IMR-90 (cell line): ENCODE measurements around the gene GNPTG. TPM values are rescaled to one million over a fixed set of nuclear protein-coding genes. Genes with fewer than 3 reads are reported as not detected.

Source experiments
- ATAC-seq: fragments of 200-7000 bp; cut with Tn5 transposase; 2 replicates; pipeline ENCODE4 v1.9.1; 2020; ENCODE audit warnings: low read depth, mild to moderate bottlenecking, moderate library complexity
- BruUV-seq: library from RNA; stranded (reverse); fragments of 400-500 nt; replicated peaks from 2 replicates; lab custom pipeline; 2021; lab: Mats Ljungman, UMichigan
- CTCF ChIA-PET: fragments of 300-600 bp; formaldehyde crosslinking; extraction: SDS; loops from one replicate; lab custom pipeline; 2021; ENCODE audit warnings: antibody characterized with exemption; lab: Yijun Ruan, JAX
- POLR2A ChIA-PET: fragments of 300-600 bp; sonication (Branson Sonifier 250); formaldehyde crosslinking; loops from one replicate; lab custom pipeline; 2022; ENCODE audit warnings: antibody characterized with exemption; ENCODE audit not compliant: unreplicated experiment; lab: Charles Lee
- DNase-seq: peaks from one replicate; pipeline ENCODE4 v3.0.0; 2013
- H2AFZ ChIP-seq: replicated peaks from 2 replicates; pipeline ENCODE3; 2013; ENCODE audit warnings: low read length, mild to moderate bottlenecking; ENCODE audit not compliant: poor library complexity
- H2AK5ac ChIP-seq: 2 replicates; pipeline ENCODE4 v1.6.1; 2013; ENCODE audit warnings: low read depth, low read length, inconsistent platforms
- H2AK9ac ChIP-seq: replicated peaks from 2 replicates; pipeline ENCODE3; 2013; ENCODE audit warnings: mild to moderate bottlenecking, low read depth, low read length, moderate library complexity; ENCODE audit not compliant: poor library complexity
- H2BK120ac ChIP-seq: 2 replicates; pipeline ENCODE4 v1.6.1; 2013; ENCODE audit warnings: low read depth, low read length, inconsistent platforms
- H2BK15ac ChIP-seq: 3 replicates; pipeline ENCODE4 v1.6.1; 2013; ENCODE audit warnings: low read depth, low read length, inconsistent platforms
- H2BK20ac ChIP-seq: 2 replicates; pipeline ENCODE4 v1.6.1; 2013; ENCODE audit warnings: low read depth, mild to moderate bottlenecking, inconsistent platforms, low read length, moderate library complexity
- H2BK5ac ChIP-seq: 2 replicates; pipeline ENCODE4 v1.6.1; 2013; ENCODE audit warnings: mild to moderate bottlenecking, low read depth, low read length, inconsistent platforms; ENCODE audit not compliant: poor library complexity, severe bottlenecking
- H3K14ac ChIP-seq: replicated peaks from 2 replicates; pipeline ENCODE4 v1.6.1; 2013; ENCODE audit warnings: low read depth, low read length, inconsistent platforms
- H3K18ac ChIP-seq: 2 replicates; pipeline ENCODE4 v1.6.1; 2013; ENCODE audit warnings: low read depth, low read length, control low read depth
- H3K23ac ChIP-seq: 2 replicates; pipeline ENCODE4 v1.6.1; 2013; ENCODE audit warnings: low read depth, low read length, inconsistent platforms
- H3K27ac ChIP-seq: 2 replicates; pipeline ENCODE4 v1.5.1; 2013; ENCODE audit warnings: mild to moderate bottlenecking, control low read depth, low read length; ENCODE audit not compliant: insufficient read depth
- H3K27me3 ChIP-seq: 2 replicates; pipeline ENCODE4 v1.6.1; 2013; ENCODE audit warnings: low read length; ENCODE audit not compliant: control insufficient read depth, insufficient read depth
- H3K36me3 ChIP-seq: 2 replicates; pipeline ENCODE4 v1.6.1; 2013; ENCODE audit warnings: low read length, mixed read lengths; ENCODE audit not compliant: control insufficient read depth, insufficient read depth
- H3K4ac ChIP-seq: 2 replicates; pipeline ENCODE4 v1.6.1; 2013; ENCODE audit warnings: low read depth, low read length, inconsistent platforms
- H3K4me1 ChIP-seq: 2 replicates; pipeline ENCODE4 v1.6.1; 2013; ENCODE audit warnings: low read length, mixed read lengths; ENCODE audit not compliant: control insufficient read depth, insufficient read depth
- H3K4me2 ChIP-seq: 2 replicates; pipeline ENCODE4 v1.6.1; 2013; ENCODE audit warnings: low read depth, mild to moderate bottlenecking, control low read depth, low read length, moderate library complexity
- H3K4me3 ChIP-seq: 2 replicates; pipeline ENCODE4 v1.5.1; 2013; ENCODE audit warnings: low read depth, mild to moderate bottlenecking, control low read depth, low read length, moderate library complexity; ENCODE audit not compliant: insufficient read depth
- H3K56ac ChIP-seq: 2 replicates; pipeline ENCODE4 v1.6.1; 2013; ENCODE audit warnings: low read length, inconsistent platforms; ENCODE audit not compliant: insufficient read depth; ENCODE audit errors: extremely low read depth
- H3K79me1 ChIP-seq, 2 experiments: 2 replicates each; pipeline ENCODE4 v1.6.1; 2013; ENCODE audit warnings: low read length in 2 of 2, inconsistent platforms in 1 of 2, low read depth in 1 of 2
- H3K9ac ChIP-seq: 2 replicates; pipeline ENCODE4 v1.6.1; 2013; ENCODE audit warnings: low read depth, low read length, control low read depth
- H3K9me1 ChIP-seq: 2 replicates; pipeline ENCODE4 v1.6.1; 2013; ENCODE audit warnings: low read length, inconsistent platforms; ENCODE audit not compliant: insufficient read depth
- H3K9me3 ChIP-seq: 2 replicates; pipeline ENCODE4 v1.6.1; 2013; ENCODE audit warnings: low read length; ENCODE audit not compliant: control insufficient read depth, insufficient read depth
- H4K20me1 ChIP-seq: 2 replicates; pipeline ENCODE4 v1.6.1; 2013; ENCODE audit warnings: low read length, inconsistent platforms; ENCODE audit not compliant: insufficient read depth
- H4K5ac ChIP-seq: 2 replicates; pipeline ENCODE4 v1.6.1; 2013; ENCODE audit warnings: mild to moderate bottlenecking, low read depth, low read length, control low read depth
- H4K8ac ChIP-seq, 2 experiments: 2 replicates each; pipeline ENCODE4 v1.6.1; 2013; ENCODE audit warnings: low read depth in 2 of 2, low read length in 2 of 2, control low read depth in 1 of 2, inconsistent platforms in 1 of 2
- H4K91ac ChIP-seq: 2 replicates; pipeline ENCODE4 v1.6.1; 2013; ENCODE audit warnings: low read depth, low read length, inconsistent platforms; ENCODE audit not compliant: insufficient read depth
- BHLHE40 ChIP-seq: fragments of 150-350 bp; IDR thresholded peaks from 2 replicates; pipeline ENCODE4 v1.6.1; 2016; ENCODE audit warnings: mild to moderate bottlenecking, low read depth, low read length
- CEBPB ChIP-seq: IDR thresholded peaks from 2 replicates; pipeline ENCODE4 v1.6.1; 2012; ENCODE audit warnings: low read depth, low read length, improper control_type of control experiment
- CHD1 ChIP-seq: IDR thresholded peaks from 2 replicates; pipeline ENCODE4 v1.6.1; 2012; ENCODE audit warnings: low read depth, low read length, improper control_type of control experiment
- FOS ChIP-seq: fragments of 150-350 bp; IDR thresholded peaks from 2 replicates; pipeline ENCODE4 v1.6.1; 2016; ENCODE audit warnings: low read depth, low read length
- MAFK ChIP-seq: IDR thresholded peaks from 2 replicates; pipeline ENCODE4 v1.6.1; 2012; ENCODE audit warnings: low read depth, low read length, improper control_type of control experiment
- MAZ ChIP-seq: IDR thresholded peaks from 2 replicates; pipeline ENCODE4 v1.6.1; 2012; ENCODE audit warnings: low read depth, mild to moderate bottlenecking, low read length, improper control_type of control experiment, moderate library complexity, borderline replicate concordance
- MXI1 ChIP-seq: IDR thresholded peaks from 2 replicates; pipeline ENCODE4 v1.6.1; 2012; ENCODE audit warnings: low read depth, mild to moderate bottlenecking, low read length, moderate library complexity, borderline replicate concordance
- NFE2L2 ChIP-seq: fragments of 150-350 bp; IDR thresholded peaks from 2 replicates; pipeline ENCODE4 v1.6.1; 2016; ENCODE audit warnings: low read depth, mild to moderate bottlenecking, low read length
- POLR2A ChIP-seq: IDR thresholded peaks from 2 replicates; pipeline ENCODE4 v1.6.1; 2012; ENCODE audit warnings: mild to moderate bottlenecking, low read depth, low read length
- RAD21 ChIP-seq: IDR thresholded peaks from 2 replicates; pipeline ENCODE4 v1.6.1; 2012; ENCODE audit warnings: low read length, improper control_type of control experiment
- RCOR1 ChIP-seq: IDR thresholded peaks from 2 replicates; pipeline ENCODE4 v1.6.1; 2012; ENCODE audit warnings: mild to moderate bottlenecking, low read length, improper control_type of control experiment; ENCODE audit not compliant: insufficient replicate concordance
- RFX5 ChIP-seq: IDR thresholded peaks from 2 replicates; pipeline ENCODE4 v1.8.0; 2012; ENCODE audit warnings: low read depth, mild to moderate bottlenecking, low read length, moderate library complexity
- SMC3 ChIP-seq: fragments of 150-350 bp; IDR thresholded peaks from 2 replicates; pipeline ENCODE4 v1.6.1; 2016; ENCODE audit warnings: low read depth, mild to moderate bottlenecking, antibody characterized with exemption, low read length, moderate library complexity
- USF2 ChIP-seq: fragments of 150-350 bp; IDR thresholded peaks from 2 replicates; pipeline ENCODE4 v1.6.1; 2017; ENCODE audit warnings: mild to moderate bottlenecking, antibody characterized with exemption, low read length, low read depth
- WGBS, 2 experiments: methylation state at CpG; one replicate each; pipeline versions ENCODE4 v1.1.5 to v1.1.7; 2013; ENCODE audit warnings: missing lambda C conversion rate in 2 of 2; ENCODE audit not compliant: insufficient read length in 1 of 2; ENCODE audit errors: extremely low coverage in 2 of 2; 5-methylcytosine and 5-hydroxymethylcytosine counted together
- dilution Hi-C: fragments of 300-500 bp; cut with HindIII; formaldehyde crosslinking; loops from one replicate; pipeline ENCODE4 v1.14.3; 2018; ENCODE audit warnings: low sequenced_read_pairs; ENCODE audit not compliant: unreplicated experiment
- in situ Hi-C: fragments of 300-500 bp; cut with MboI; formaldehyde crosslinking; loops from 3 replicates; pipeline ENCODE4 v1.14.3; 2019; ENCODE audit warnings: low sequenced_read_pairs, inconsistent platforms, mixed read lengths
- intact Hi-C: fragments of 100-400 bp; cut with micrococcal nuclease; formaldehyde crosslinking; loops from 2 replicates; pipeline ENCODE4 v1.10.0; 2022
- polyA plus RNA-seq, 3 experiments: library from polyadenylated mRNA; depleted of rRNA; stranded (reverse); fragments of >200 nt; gene quantifications; 2 replicates each; pipeline ENCODE4 v1.2.3, GENCODE V29; 2012; ENCODE audit warnings: low replicate concordance in 1 of 3
- total RNA-seq: library from RNA; depleted of rRNA; stranded (reverse); fragments of >200 nt; gene quantifications from 2 replicates; pipeline ENCODE4 v1.2.3, GENCODE V29; 2012
- TF ChIP-seq, protein P1 (sequence below): conservative IDR thresholded peaks from 2 replicates; pipeline ENCODE4 v1.5.1; 2012; ENCODE audit warnings: mild to moderate bottlenecking, low read depth, low read length, improper control_type of control experiment
- TF ChIP-seq, protein P2 (sequence below): fragments of 150-350 bp; IDR thresholded peaks from 2 replicates; pipeline ENCODE4 v1.6.1; 2016; ENCODE audit warnings: low read depth, mild to moderate bottlenecking, low read length, moderate library complexity, borderline replicate concordance

The GNPTG gene
- total and polyA plus RNA-seq, 2 of the 4 experiments (the other 2 are of a cell fraction): 14.9 to 70.8 TPM

DNA sequence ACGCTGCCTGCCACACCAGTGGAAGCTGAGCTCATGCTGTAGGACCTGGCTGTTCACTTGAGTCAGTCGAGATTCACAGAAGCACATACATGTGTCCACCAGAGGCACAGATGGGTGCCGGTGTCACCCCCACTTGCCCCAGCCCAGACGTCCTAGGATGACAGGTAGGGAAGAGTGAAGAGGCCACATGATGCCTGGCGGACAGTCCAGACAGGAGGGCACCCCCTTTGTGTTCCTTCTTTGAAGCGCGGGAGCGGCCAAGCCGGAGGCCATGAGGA is 33.5 kb upstream of the GNPTG start:
- ATAC-seq: no peak
- 82% methylated on average over 7 of the region's 9 CpGs; no CpG with 5 or more reads in 1 of the 2 experiments for WGBS, 2 experiments
- Histone ChIP-seq H3K36me3 (peaks cover 81% of the 10 kb centered on the region), H3K56ac (no peak overlapping the region), H4K20me1 (peaks cover 70% of the 10 kb centered on the region), H3K14ac (no peak overlapping the region), H2BK5ac (no peak overlapping the region), H3K9me3 (no peaks in the 10 kb centered on the region), H3K4me2 (no peak overlapping the region), H2AK5ac (no peak overlapping the region), H3K4me1 (no peaks in the 10 kb centered on the region), H3K4me3 (no peak overlapping the region), H3K9me1 (peaks cover 6% of the 10 kb centered on the region; the same call in 1 of the 2 replicates), H3K4ac (no peak overlapping the region), H2AK9ac (no peak overlapping the region), H2BK120ac (no peak overlapping the region), H4K91ac (no peak overlapping the region), H3K27me3 (no peaks in the 10 kb centered on the region), H3K79me1 (peaks cover 10 to 53% of the 10 kb centered on the region in 2 experiments), H3K9ac (no peak overlapping the region), H3K23ac (no peak overlapping the region), H2BK15ac (no peak overlapping the region), H4K8ac (no peak overlapping the region), H3K18ac (no peak overlapping the region), H2AFZ (no peak overlapping the region), H3K27ac (no peak overlapping the region), H2BK20ac (no peak overlapping the region), H4K5ac (no peak overlapping the region)
- in situ Hi-C loops (no loop called here), intact Hi-C loops (no loop called here), dilution Hi-C loops (no loop called here)
- BruUV-seq: no TSS peak
- ChIA-PET POLR2A (no interaction called here), CTCF (no interaction called here)
- TF ChIP-seq MAZ (no peak), SMC3 (no peak), RFX5 (no peak), RCOR1 (no peak), CHD1 (no peak), MAFK (no peak), RAD21 (no peak), USF2 (no peak), MXI1 (no peak), CEBPB (no peak), FOS (no peak), NFE2L2 (no peak), BHLHE40 (no peak), POLR2A (no peak)
- TF ChIP-seq, protein P1, sequence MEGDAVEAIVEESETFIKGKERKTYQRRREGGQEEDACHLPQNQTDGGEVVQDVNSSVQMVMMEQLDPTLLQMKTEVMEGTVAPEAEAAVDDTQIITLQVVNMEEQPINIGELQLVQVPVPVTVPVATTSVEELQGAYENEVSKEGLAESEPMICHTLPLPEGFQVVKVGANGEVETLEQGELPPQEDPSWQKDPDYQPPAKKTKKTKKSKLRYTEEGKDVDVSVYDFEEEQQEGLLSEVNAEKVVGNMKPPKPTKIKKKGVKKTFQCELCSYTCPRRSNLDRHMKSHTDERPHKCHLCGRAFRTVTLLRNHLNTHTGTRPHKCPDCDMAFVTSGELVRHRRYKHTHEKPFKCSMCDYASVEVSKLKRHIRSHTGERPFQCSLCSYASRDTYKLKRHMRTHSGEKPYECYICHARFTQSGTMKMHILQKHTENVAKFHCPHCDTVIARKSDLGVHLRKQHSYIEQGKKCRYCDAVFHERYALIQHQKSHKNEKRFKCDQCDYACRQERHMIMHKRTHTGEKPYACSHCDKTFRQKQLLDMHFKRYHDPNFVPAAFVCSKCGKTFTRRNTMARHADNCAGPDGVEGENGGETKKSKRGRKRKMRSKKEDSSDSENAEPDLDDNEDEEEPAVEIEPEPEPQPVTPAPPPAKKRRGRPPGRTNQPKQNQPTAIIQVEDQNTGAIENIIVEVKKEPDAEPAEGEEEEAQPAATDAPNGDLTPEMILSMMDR: no peak
- TF ChIP-seq, protein P2, sequence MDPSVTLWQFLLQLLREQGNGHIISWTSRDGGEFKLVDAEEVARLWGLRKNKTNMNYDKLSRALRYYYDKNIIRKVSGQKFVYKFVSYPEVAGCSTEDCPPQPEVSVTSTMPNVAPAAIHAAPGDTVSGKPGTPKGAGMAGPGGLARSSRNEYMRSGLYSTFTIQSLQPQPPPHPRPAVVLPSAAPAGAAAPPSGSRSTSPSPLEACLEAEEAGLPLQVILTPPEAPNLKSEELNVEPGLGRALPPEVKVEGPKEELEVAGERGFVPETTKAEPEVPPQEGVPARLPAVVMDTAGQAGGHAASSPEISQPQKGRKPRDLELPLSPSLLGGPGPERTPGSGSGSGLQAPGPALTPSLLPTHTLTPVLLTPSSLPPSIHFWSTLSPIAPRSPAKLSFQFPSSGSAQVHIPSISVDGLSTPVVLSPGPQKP: no peak
- DNase-seq: no peak
